Adrenal gland (tissue), 12 donors: ENCODE measurements around the gene SLC16A13. TPM values are rescaled to one million over a fixed set of nuclear protein-coding genes. Genes with fewer than 3 reads are reported as not detected.

Source experiments
- DNase-seq, 7 donors: peaks; one replicate each; pipeline ENCODE4 v3.0.0-alpha.2; 2019 to 2020
- H3K27ac ChIP-seq, 5 donors: fragments of 200-600 bp; sonication (generic) in 4 of 5; 1 replicate in 3 of 5; 2 replicates in 2 of 5; pipeline versions ENCODE4 v1.5.1 to v1.8.0; 2016 to 2020; ENCODE audit warnings: mild to moderate bottlenecking in 1 of 5
- H3K27me3 ChIP-seq: fragments of 200-600 bp; 2 replicates; pipeline ENCODE4 v1.8.0; 2021
- H3K36me3 ChIP-seq, 2 donors: fragments of 200-600 bp; replicated peaks in 1 of 2; 1 replicate in 1 of 2; 2 replicates in 1 of 2; pipeline versions ENCODE4 v1.5.1 to v1.8.0; 2018 to 2022
- H3K4me1 ChIP-seq, 2 donors: fragments of 200-600 bp; replicated peaks in 1 of 2; 1 replicate in 1 of 2; 2 replicates in 1 of 2; pipeline versions ENCODE4 v1.5.1 to v1.8.0; 2018 to 2021
- H3K4me3 ChIP-seq, 4 donors: fragments of 200-600 bp; sonication (generic) in 3 of 4; one replicate each; pipeline ENCODE4 v1.5.1; 2016 to 2018
- H3K9me3 ChIP-seq, 3 donors: fragments of 200-600 bp; sonication (generic) in 1 of 3; replicated peaks in 1 of 3; 1 replicate in 2 of 3; 2 replicates in 1 of 3; pipeline versions ENCODE4 v1.5.1 to v1.8.0; 2016 to 2021
- POLR2A ChIP-seq, 2 donors: fragments of 450-650 bp; IDR thresholded peaks; one replicate each; pipeline ENCODE4 v1.6.1; 2017; ENCODE audit warnings: antibody characterized with exemption in 2 of 2, mild to moderate bottlenecking in 2 of 2, moderate library complexity in 1 of 2
- WGBS, 4 donors: extraction: QIAGEN DNeasy Blood & Tissue Kit in 2 of 4; methylation state at CpG; one replicate each; pipeline versions ENCODE4 v1.1.5 to v1.1.7; 2013 to 2017; 5-methylcytosine and 5-hydroxymethylcytosine counted together
- intact Hi-C, 2 donors: fragments of 100-400 bp; cut with DNase I; formaldehyde crosslinking; loops; one replicate each; pipeline versions ENCODE4 v1.14.1 to v1.15.0; 2022 to 2023
- polyA plus RNA-seq, 3 donors: library from polyadenylated mRNA; stranded (reverse); fragments of 200-250 nt in 2 of 3; fragments of 350-450 nt in 1 of 3; fragmentation: Illumina TruSeq in 1 of 3; extraction: RNeasy Lipid Tissue Mini Kit (QIAGEN cat#74804) in 1 of 3; gene quantifications; one replicate each; pipeline ENCODE4 v1.2.3, GENCODE V29; 2013 to 2014
- total RNA-seq, 9 donors: library from RNA; depleted of rRNA in 4 of 9; stranded (reverse); fragments of >200 nt in 4 of 9; fragments of 120-200 nt in 1 of 9; fragmentation: NEBNext Ultra II Directional in 1 of 9; extraction: Animal tissue kit (Norgen Biotek cat#: 25700) in 1 of 9; gene quantifications; one replicate each; pipeline versions ENCODE4 v1.1.0 to v1.2.4, GENCODE V29; 2013 to 2023
- TF ChIP-seq, protein P1 (sequence below), 6 experiments: fragments of 450-650 bp in 4 of 6; fragments of 200-600 bp in 2 of 6; sonication (generic) in 1 of 6; IDR thresholded peaks; 1 replicate in 5 of 6; 2 replicates in 1 of 6; pipeline versions ENCODE4 v1.5.1 to v1.8.0; 2016 to 2021; ENCODE audit warnings: antibody characterized with exemption in 6 of 6, mild to moderate bottlenecking in 2 of 6, moderate library complexity in 1 of 6
- donor health status: healthy with polysubstance abuse.
- donor health status: Bipolar disorder and iron deficiency.
- donor health status: DM: yes; HTN: yes; CAD: no.
- donor health status: DM: no; HTN: no; CAD: no.
- donor health status: DM: no; HTN: no; CAD: no.
- donor health status: DM: yes; HTN: yes; CAD: no.

The SLC16A13 gene
- total and polyA plus RNA-seq, 12 donors, result 0.84 to 3.2 (median 2.2) TPM

DNA sequence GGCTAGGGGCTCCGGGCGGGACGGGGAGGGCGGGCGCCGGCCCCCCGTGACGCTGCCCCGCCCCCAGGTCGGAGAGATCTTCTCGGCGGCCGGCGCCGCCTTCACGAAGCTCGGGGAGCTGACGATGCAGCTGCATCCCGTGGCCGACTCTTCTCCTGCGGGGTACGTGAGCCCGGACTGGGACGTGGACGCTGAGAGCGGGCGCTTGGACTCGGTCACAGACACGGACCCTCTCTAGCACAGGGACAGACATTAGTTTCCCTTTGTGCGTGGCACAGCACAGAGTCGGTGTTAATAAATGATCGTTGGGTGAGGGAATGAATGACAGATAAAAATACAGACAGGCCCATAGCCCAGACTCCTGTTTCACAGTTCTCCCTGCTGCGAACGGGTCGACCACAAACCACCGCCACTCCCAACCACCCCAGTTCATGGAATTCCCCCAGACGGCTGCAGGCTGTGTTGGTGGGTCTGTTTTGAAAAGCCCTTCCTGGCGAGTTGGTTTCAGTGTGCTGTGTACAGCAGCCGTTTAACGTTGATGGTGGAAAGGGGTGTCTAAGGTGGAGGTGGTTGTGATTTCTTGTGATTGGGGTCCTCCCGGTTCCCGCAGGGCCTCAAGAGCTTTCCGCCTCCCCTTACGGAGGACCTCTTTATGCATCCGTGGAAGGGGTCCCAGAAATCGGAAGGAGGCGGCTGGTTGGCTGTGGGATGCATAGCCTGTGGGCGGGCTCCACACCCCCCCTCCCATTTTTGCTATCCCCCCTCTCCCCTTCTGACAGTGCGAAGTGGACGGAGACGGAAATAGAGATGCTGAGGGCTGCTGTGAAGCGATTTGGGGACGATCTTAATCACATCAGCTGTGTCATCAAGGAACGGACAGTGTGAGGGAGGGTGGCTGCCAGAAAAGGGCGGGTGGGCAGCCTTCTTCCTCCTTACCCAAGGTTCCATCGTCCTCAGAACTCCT is 20.5 kb upstream of the SLC16A13 start:
- peak overlapping the region in 3 of 4 donors; percentile 16 to 87 (median 17) for H3K4me3 ChIP-seq
- no peaks in the 10 kb centered on the region for H3K27me3 ChIP-seq
- no peaks in the 10 kb centered on the region for H3K9me3 ChIP-seq
- 14 to 30% (median 16%) methylated on average over 27 to 56 of the region's 56 CpGs for WGBS, 4 donors
- DNase-seq, result peak in 4 of 7 donors; percentile 39 to 57 (median 46)
- H3K4me1 ChIP-seq, result peaks cover 35 to 59% of the 10 kb centered on the region in 2 donors
- H3K36me3 ChIP-seq, result no peaks in the 10 kb centered on the region
- peak overlapping the region; percentile 75 to 99 (median 98) for H3K27ac ChIP-seq
- intact Hi-C loops, result no loop called here
- peak in 1 of 2 donors; percentile 68 for TF ChIP-seq POLR2A (IDR thresholded peaks at IDR 0.05)
- TF ChIP-seq, protein P1, sequence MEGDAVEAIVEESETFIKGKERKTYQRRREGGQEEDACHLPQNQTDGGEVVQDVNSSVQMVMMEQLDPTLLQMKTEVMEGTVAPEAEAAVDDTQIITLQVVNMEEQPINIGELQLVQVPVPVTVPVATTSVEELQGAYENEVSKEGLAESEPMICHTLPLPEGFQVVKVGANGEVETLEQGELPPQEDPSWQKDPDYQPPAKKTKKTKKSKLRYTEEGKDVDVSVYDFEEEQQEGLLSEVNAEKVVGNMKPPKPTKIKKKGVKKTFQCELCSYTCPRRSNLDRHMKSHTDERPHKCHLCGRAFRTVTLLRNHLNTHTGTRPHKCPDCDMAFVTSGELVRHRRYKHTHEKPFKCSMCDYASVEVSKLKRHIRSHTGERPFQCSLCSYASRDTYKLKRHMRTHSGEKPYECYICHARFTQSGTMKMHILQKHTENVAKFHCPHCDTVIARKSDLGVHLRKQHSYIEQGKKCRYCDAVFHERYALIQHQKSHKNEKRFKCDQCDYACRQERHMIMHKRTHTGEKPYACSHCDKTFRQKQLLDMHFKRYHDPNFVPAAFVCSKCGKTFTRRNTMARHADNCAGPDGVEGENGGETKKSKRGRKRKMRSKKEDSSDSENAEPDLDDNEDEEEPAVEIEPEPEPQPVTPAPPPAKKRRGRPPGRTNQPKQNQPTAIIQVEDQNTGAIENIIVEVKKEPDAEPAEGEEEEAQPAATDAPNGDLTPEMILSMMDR (IDR thresholded peaks at IDR 0.05), result no peak

DNA sequence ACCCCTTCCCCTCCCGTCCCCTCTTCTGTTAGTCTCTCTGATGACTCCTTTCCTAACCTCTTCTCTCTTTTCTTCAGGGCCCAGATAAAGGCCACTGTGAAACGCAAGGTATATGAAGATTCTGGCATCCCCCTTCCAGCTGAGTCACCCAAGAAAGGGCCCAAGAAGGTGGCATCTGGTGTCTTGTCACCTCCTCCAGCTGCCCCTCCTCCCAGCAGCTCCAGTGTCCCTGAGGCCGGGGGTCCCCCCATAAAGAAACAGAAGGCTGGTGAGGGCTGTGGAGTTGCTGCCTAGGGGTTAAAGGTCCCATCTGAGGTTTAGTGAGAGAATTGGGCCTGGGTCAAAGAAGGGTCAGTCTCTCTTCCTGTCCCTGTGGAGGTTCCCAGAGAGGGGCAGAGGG is 19.4 kb upstream of the SLC16A13 start:
- Histone ChIP-seq H3K27me3 (no peaks in the 10 kb centered on the region), H3K27ac (peak overlapping the region in 3 of 5 donors; percentile 91 to 99 (median 98)), H3K9me3 (no peaks in the 10 kb centered on the region), H3K36me3 (no peaks in the 10 kb centered on the region), H3K4me1 (peaks cover 28 to 50% of the 10 kb centered on the region in 2 donors), H3K4me3 (no peak overlapping the region)
- 73 to 85% (median 84%) methylated on average over 3 of the region's 3 CpGs for WGBS, 4 donors
- DNase-seq, result peak in 1 of 7 donors; percentile 19
- no peak for TF ChIP-seq POLR2A (IDR thresholded peaks at IDR 0.05)
- TF ChIP-seq, protein P1 (IDR thresholded peaks at IDR 0.05), result no peak
- intact Hi-C loops, result no loop called here

DNA sequence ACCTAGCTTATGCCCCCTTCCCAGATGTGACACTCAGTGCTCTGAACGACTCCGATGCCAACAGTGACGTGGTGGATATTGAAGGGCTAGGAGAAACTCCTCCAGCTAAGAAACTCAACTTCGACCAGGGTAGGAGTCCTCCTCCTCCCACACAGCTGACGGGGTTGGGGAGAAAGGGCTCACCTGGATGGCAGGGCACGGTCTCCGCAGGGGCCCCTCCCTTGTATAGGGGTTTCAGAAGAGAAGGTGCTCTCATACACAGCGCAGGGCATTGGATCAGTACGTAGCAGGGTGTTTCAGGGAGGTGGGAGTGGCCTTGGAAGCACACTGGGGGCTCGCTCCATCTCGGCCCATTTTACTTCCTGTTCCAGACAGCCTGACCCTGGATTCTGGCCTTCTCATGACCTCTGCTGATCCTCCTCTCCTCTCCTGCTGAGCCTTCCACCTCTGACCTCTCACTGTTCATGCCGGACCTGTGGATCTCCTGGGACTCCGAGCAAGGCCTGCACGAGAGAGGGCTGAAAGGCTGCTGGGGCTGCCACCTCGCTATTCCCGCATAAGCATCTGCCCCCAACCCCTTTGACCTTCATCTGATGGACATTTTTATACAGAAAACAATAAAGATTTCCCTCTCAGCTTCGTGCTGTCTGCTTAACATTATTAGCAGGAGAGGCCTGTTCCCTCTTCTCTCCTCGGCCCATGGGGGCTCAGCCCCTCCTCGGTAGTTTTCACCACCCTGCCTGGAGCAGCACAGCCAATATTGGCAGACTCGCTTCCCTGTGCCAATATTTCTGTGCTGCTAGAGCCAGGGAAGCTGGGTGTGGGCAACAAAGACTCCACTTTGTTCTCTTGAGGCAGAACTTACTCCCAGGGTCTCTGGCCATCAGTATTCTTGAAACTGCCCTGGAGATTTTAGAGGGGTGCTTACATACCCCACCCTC is 18.7 kb upstream of the SLC16A13 start:
- no peak for TF ChIP-seq POLR2A (IDR thresholded peaks at IDR 0.05)
- TF ChIP-seq, protein P1 (IDR thresholded peaks at IDR 0.05), result no peak
- WGBS, 4 donors, result 62 to 74% (median 70%) methylated on average over 17 to 20 of the region's 20 CpGs
- no peaks in the 10 kb centered on the region for H3K36me3 ChIP-seq
- peak in 2 of 7 donors; percentile 30 to 35 for DNase-seq
- peak overlapping the region; percentile 33 to 99 (median 91) for H3K27ac ChIP-seq
- H3K9me3 ChIP-seq, result no peaks in the 10 kb centered on the region
- H3K4me1 ChIP-seq, result peaks cover 32 to 45% of the 10 kb centered on the region in 2 donors
- H3K27me3 ChIP-seq, result no peaks in the 10 kb centered on the region
- peak overlapping the region in 1 of 4 donors; percentile 66 for H3K4me3 ChIP-seq
- intact Hi-C loops, result no loop called here
